Fibroblast of lung (primary cell): ENCODE measurements around the gene FGFBP1. TPM values are rescaled to one million over a fixed set of nuclear protein-coding genes. Genes with fewer than 3 reads are reported as not detected.

Experiments used
- DNase-seq, 2 donors: peaks; one replicate each; pipeline versions ENCODE4 v3.0.0 to v3.0.0-alpha.2; 2010; ENCODE audit warnings: low read depth in 2 of 2
- H2AFZ ChIP-seq: 2 replicates; pipeline ENCODE4 v1.5.1; 2012; ENCODE audit warnings: low read length, control low read depth, inconsistent platforms
- H3K27ac ChIP-seq: 2 replicates; pipeline ENCODE4 v1.5.1; 2011; ENCODE audit warnings: low read length, control low read depth; ENCODE audit not compliant: insufficient read depth
- H3K27me3 ChIP-seq: 2 replicates; pipeline ENCODE4 v1.5.1; 2011; ENCODE audit warnings: mild to moderate bottlenecking, low read length; ENCODE audit not compliant: control insufficient read depth, insufficient read depth
- H3K36me3 ChIP-seq: 2 replicates; pipeline ENCODE4 v1.5.1; 2011; ENCODE audit warnings: low read length; ENCODE audit not compliant: control insufficient read depth, insufficient read depth
- H3K4me1 ChIP-seq: 2 replicates; pipeline ENCODE4 v1.5.1; 2011; ENCODE audit warnings: low read length; ENCODE audit not compliant: control insufficient read depth, insufficient read depth; ENCODE audit errors: extremely low read depth
- H3K4me2 ChIP-seq: 2 replicates; pipeline ENCODE4 v1.5.1; 2011; ENCODE audit warnings: low read length, control low read depth; ENCODE audit not compliant: insufficient read depth; ENCODE audit errors: extremely low read depth
- H3K4me3 ChIP-seq, 4 experiments: fragments of 200-600 bp in 1 of 4; sonication (generic) in 1 of 4; replicated peaks in 1 of 4; 2 replicates each; pipeline ENCODE4 v1.5.1; 2011 to 2016; ENCODE audit warnings: low read length in 4 of 4, low read depth in 3 of 4, mild to moderate bottlenecking in 3 of 4, control low read depth in 2 of 4, inconsistent platforms in 1 of 4, mixed read lengths in 1 of 4; ENCODE audit not compliant: insufficient read depth in 1 of 4; ENCODE audit errors: control extremely low read depth in 1 of 4
- H3K79me2 ChIP-seq: 2 replicates; pipeline ENCODE4 v1.5.1; 2012; ENCODE audit warnings: mild to moderate bottlenecking, low read length, inconsistent platforms; ENCODE audit not compliant: control insufficient read depth, insufficient read depth
- H3K9ac ChIP-seq: 2 replicates; pipeline ENCODE4 v1.5.1; 2011; ENCODE audit warnings: mild to moderate bottlenecking, low read length, control low read depth; ENCODE audit not compliant: insufficient read depth
- H3K9me3 ChIP-seq: 2 replicates; pipeline ENCODE4 v1.5.1; 2012; ENCODE audit warnings: low read depth, low read length; ENCODE audit not compliant: control insufficient read depth, insufficient read depth
- H4K20me1 ChIP-seq: 2 replicates; pipeline ENCODE4 v1.5.1; 2011; ENCODE audit warnings: low read length; ENCODE audit not compliant: control insufficient read depth, insufficient read depth; ENCODE audit errors: extremely low read depth
- CTCF ChIP-seq, 2 donors: IDR thresholded peaks in 1 of 2; conservative IDR thresholded peaks in 1 of 2; 1 replicate in 1 of 2; 2 replicates in 1 of 2; pipeline ENCODE4 v1.5.1; 2011 to 2012; ENCODE audit warnings: low read length in 2 of 2, control low read depth in 1 of 2, inconsistent platforms in 1 of 2, low read depth in 1 of 2, mild to moderate bottlenecking in 1 of 2
- EZH2 ChIP-seq: IDR thresholded peaks from 2 replicates; pipeline ENCODE4 v1.5.1; 2012; ENCODE audit warnings: low read length, control low read depth, mild to moderate bottlenecking; ENCODE audit errors: missing control alignments
- polyA plus RNA-seq, 2 donors: library from polyadenylated mRNA; depleted of rRNA in 1 of 2; stranded (reverse) in 1 of 2; unstranded in 1 of 2; fragments of >200 nt; gene quantifications; 2 replicates each; pipeline ENCODE4 v1.2.1, GENCODE V29; 2011 to 2012; ENCODE audit warnings: missing spikeins in 1 of 2
- total RNA-seq: library from RNA; depleted of rRNA; stranded (reverse); fragments of >200 nt; gene quantifications from 2 replicates; pipeline ENCODE4 v1.2.1, GENCODE V29; 2014

Gene FGFBP1
- total and polyA plus RNA-seq, 2 donors (not counting 1 experiment from before 2014, with no cell fraction given), result not detected

GRCh38 chr4:15971068-15971801 lies 32.7 kb upstream of the FGFBP1 start:
- no peak overlapping the region for H2AFZ ChIP-seq
- H3K27ac ChIP-seq, result no peak overlapping the region
- H3K36me3 ChIP-seq, result no peaks in the 10 kb centered on the region
- no peak for DNase-seq
- no peaks in the 10 kb centered on the region for H3K79me2 ChIP-seq
- TF ChIP-seq CTCF (conservative IDR thresholded peaks at IDR 0.05 in 1 of 2, IDR thresholded peaks at IDR 0.05 in 1 of 2; ENCODE audit: low read depth in 1 of 2, low read length in 2 of 2) (no peak), EZH2 (no peak)
- no peak overlapping the region for H3K4me2 ChIP-seq
- H3K4me3 ChIP-seq, result no peak overlapping the region
- no peaks in the 10 kb centered on the region for H3K4me1 ChIP-seq
- H3K27me3 ChIP-seq, result peaks cover 7% of the 10 kb centered on the region
- H4K20me1 ChIP-seq, result no peaks in the 10 kb centered on the region
- H3K9ac ChIP-seq, result no peak overlapping the region
- H3K9me3 ChIP-seq, result no peaks in the 10 kb centered on the region

GRCh38 chr4:15968551-15969300 lies 30.2 kb upstream of the FGFBP1 start:
- no peaks in the 10 kb centered on the region for H3K79me2 ChIP-seq
- peaks cover 5% of the 10 kb centered on the region for H3K27me3 ChIP-seq
- no peak overlapping the region for H3K4me3 ChIP-seq
- H4K20me1 ChIP-seq, result no peaks in the 10 kb centered on the region
- no peaks in the 10 kb centered on the region for H3K36me3 ChIP-seq
- H3K4me2 ChIP-seq, result no peak overlapping the region
- H3K9ac ChIP-seq, result no peak overlapping the region
- no peak overlapping the region for H2AFZ ChIP-seq
- TF ChIP-seq EZH2 (no peak), CTCF (conservative IDR thresholded peaks at IDR 0.05 in 1 of 2, IDR thresholded peaks at IDR 0.05 in 1 of 2; ENCODE audit: low read depth in 1 of 2, low read length in 2 of 2) (no peak)
- no peaks in the 10 kb centered on the region for H3K4me1 ChIP-seq
- DNase-seq, result no peak
- H3K27ac ChIP-seq, result no peak overlapping the region
- H3K9me3 ChIP-seq, result no peaks in the 10 kb centered on the region

- Histone ChIP-seq H3K4me3 (no peak overlapping the region), H3K27me3 (no peaks in the 10 kb centered on the region), H3K4me1 (no peaks in the 10 kb centered on the region), H3K9me3 (no peaks in the 10 kb centered on the region), H2AFZ (no peak overlapping the region), H3K9ac (no peak overlapping the region), H4K20me1 (no peaks in the 10 kb centered on the region), H3K4me2 (no peak overlapping the region), H3K79me2 (no peaks in the 10 kb centered on the region), H3K27ac (no peak overlapping the region), H3K36me3 (no peaks in the 10 kb centered on the region)
- DNase-seq, result no peak
- TF ChIP-seq CTCF (conservative IDR thresholded peaks at IDR 0.05 in 1 of 2, IDR thresholded peaks at IDR 0.05 in 1 of 2; ENCODE audit: low read depth in 1 of 2, low read length in 2 of 2) (no peak), EZH2 (no peak)
Observed at GRCh38 chr4:15965325-15965724, 26.8 kb upstream of the FGFBP1 start.
